ENCODE results near the gene ZNF473.

The ZNF473 gene

DNA sequence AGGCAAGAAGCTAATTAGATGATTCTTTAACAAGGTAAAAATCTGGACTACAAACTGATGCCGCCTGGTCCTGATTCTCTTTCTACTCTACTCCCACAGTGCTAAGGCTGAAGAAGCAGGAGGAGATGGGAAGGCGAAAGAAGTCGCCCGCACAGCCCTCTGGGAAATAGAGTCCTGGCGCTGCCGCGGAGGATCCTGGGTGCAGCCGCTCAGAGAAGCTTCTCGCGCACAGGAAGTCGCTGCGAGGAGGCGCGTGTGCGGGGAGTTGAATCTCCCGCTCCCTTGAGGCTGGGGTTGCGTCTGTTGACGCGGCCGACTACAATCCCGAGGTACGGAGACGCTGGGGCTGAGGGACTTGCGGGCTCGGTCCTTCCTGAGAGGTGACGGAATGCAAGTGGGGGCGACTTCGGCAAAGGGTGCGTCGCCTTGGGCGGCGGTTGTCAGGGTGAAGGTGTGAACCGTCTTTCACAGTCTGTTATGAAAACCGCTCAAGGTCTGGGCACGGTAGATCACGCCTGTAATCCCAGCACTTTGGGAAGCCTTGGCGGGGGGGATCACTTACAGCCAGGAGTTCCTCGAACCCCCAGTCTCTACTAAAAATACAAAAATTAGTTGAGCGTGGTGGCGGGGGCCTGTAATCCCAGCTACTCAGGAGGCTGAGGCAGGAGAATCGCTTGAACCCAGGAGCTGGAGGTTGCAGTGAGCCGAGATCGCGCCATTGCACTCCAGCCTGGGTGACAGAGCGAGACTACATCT, at the start of gene ZNF473:
Gene ZNF473 (plus strand): TSS at position 212 of the 756 bp plus-strand sequence. CDS start 5,078 bp downstream, outside the sequence.
- DNase-seq: no peak

DNA sequence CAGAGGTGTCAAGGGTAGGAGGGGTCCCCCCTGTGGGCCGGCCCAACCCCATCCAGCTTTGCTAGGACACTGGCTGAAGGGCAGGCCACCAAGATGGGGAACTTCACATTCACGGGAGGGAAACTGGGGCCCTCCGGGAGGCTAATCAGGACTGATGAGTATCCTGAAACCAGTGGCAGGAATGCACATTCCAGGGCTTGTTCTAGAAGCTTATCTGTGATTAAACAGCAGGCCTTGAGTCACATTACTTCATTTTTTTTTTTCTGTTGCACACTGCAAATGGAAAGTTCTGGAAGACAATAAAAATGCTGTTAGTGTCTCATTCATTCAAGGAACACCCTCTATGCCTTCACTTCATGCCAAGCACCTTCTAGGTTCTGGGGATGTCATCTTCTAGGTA, 49.3 kb upstream of the ZNF473 start:
- no peak for DNase-seq

DNA sequence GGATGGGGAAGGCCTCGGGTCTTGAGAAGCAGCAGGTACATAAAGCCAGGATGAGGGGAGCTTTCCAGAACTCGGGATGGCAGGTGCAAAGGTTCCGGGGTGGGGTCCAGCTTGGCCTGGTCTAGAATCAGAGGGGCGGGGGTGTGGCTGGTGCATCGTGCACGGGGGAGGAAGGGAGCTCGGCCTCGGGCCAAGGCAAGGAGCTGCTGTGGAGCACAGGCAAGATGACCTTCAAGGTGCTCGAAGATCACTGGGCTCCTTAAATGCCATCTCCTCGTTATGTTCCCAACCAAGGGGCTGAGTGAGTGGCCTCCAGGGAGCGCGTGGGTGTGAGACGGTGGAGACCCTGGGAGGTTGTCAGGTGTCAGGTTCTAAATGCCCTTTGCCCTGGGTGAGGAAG, 48.7 kb upstream of the ZNF473 start:
- no peak for DNase-seq

DNA sequence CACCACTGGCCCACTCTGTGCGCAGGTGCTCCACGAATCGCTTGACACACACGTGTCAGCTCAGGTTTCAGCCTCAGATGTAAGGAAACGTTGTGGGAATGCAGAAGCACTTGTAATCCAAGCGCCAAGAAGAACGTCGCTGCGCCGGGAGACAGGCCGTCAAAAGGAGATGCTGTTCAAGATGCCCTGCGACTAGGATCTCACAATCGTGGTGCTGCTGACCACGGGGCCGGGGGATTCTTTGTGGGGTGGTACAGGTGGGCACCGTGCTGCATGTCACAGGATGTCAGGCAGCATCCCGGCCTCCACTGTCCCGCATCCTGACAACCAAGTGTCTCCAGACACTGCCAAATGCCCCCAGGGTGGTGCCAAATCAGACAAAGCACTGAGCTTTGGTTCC, 47.9 kb upstream of the ZNF473 start:
- no peak for DNase-seq

DNA sequence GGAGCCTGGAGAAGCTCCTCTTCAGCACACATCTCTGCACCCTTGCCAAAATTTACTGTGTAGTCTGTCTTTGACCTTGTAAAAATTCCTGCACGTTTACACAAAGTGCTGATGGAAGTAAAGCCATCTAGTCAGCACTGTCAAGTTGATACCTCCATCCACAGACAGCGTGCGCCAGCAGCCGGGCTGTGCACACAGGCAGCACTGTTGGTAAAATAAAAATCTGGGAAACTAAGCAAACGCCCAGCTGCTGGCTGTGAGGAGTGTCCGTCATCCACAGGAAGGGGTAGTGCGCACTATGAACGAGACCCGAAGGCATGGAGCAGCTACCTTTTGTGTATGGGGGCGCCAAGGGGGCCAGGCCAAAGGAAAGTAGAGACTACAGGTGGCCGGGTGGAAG, 47.5 kb upstream of the ZNF473 start:
- no peak for DNase-seq

DNA sequence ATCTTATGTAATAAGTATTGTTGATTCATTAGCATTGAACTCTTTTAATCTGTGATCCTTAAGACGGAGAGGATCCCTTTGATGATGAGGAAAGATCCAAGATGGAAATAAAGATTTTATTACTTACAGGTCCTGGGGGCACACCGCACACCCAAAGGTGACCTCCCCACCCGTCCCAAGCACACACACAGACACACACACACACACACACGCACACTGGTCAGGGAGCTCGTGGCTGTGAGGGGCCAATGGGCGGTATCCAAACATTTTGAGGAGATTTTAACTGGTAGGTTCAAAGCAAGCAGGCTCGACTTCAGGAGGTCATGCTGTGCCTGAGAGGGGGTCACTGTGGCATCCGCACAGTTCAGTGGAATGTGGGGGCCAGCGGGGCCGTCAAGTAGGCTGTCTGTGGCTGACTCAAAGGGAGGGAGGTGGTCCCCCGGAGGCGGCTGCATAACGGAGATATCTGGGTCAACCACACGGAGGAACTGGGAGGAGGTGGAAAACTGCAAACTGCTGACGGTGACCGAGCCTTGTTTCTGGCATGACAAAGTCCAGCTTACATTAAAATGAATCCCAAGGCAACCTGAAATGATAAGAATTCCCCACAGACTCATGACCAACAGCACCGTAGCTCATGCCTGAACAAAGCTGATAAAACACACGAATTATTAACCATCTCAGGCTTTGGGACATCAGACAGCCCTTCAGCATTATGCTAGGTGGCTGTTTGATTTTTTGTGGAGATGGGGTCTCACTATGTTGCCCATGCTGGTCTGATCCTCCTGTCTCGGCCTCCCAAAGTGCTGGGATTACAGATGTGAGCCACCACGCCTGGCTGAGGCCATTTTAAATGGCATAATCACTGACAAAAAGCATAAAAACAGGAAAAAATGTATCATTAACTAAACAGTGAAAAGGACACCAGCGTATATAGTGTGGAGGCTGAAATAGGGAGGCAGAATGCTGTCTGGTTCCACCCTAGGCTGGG, 43.9 kb upstream of the ZNF473 start:
- DNase-seq: no peak

DNA sequence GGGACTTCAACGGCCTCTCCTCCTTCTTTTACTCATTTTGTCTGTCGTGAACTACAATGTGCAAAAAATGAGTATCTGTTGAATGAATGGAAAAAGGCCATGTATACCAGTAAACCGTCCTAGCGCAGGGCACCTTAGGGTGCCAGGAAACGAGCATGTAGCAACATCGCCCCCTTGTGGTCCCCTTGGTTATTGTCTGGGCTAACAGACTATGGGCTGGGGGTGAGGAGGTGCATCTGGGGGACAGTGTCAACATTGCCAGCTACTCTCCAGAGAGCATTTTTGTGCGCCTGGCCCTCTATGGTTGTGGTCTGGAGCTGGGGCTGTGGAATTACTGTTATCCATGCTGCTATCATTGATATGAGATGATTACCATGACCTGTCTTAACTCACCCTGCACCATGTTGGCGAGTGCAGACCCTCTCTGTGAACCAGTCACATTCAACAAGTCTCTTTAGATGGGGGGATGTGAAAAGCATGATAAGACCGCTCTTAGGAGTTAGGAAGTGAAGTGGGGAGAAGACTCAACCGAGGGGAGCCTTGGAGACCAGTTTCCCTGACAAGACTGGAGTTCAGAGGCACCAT, 42.1 kb upstream of the ZNF473 start:
- peak; percentile 16 for DNase-seq

DNA sequence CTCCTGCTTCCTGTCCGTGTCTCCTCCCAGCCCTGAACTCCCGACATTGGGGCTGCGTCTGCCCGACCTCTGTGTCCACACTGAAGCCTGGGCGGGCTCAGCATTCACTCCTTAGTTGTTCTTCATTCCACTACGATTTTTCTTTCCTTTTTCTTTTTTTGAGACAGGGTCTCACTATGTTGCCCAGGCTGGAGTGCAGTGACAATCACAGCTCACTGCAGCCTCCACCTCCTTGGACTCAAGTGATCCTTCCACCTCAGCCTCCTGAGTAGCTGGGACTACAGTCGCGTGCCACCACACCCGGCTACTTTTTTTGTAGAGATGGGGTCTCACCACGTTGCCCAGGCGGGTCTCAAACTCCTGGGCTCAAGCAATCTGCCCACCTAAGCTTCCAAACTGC, 41.3 kb upstream of the ZNF473 start:
- DNase-seq: no peak

DNA sequence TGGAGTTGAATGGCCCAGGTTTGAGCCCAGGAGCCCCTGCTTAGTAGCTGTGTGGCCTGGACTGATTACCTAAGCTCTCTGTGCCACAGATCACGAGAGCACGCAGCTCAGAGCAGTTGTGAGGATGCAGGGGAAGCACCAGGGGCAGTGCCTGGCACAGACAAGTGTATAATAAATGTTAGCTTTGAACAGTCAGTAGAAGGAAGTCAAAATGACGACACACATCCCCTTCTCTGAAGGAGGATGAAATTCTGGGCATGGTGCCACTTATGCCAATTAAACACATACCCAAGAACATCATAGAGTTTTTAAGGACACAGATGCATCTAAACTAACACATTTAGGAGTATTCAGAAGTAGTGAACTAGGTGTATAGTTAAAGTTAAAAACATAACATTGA, 39.9 kb upstream of the ZNF473 start:
- no peak for DNase-seq

DNA sequence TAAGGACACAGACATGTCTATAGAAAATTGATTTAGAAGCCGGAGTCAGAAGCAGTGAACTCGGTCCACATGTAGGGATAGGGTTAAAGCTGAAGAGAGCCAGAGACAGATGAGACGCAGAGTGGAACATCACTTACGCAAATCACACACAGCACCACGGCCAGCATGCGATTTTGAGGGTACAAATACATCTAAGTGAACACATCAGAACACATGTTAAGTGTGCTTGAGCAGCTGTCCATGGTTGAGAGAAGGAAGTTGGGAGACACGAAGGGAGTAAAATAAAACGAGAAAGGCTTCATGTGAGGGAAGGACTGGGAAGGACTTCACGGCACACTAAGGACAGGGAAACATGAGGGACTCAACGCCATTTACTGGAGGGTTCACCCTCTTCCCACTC, 39.5 kb upstream of the ZNF473 start:
- no peak for DNase-seq

DNA sequence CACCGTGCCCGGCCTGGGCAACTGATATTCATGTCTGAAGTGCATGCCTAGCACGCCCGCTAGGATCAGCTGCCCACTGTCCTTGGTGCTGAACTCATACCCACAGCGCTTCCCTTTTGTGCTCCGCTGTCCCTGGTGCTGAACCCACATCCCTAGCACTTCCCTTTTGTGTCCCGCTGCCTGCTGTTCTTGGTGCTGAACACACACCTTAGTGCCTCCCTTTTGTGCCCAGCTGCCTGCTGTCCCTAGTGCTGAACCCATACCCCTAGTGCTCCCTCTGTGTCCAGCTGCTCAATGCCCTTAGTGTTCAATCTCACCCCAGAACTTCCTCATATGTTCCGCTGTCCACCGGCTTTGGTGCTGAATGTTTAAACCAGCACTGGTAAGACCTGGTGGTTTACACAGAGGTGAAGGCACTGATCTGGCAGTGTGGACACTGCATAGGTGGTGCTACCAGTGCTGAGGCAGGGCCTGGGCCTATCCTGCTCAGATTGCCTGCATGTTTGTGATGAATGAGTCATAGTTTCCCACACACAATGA, 38.6 kb upstream of the ZNF473 start:
- DNase-seq: no peak

DNA sequence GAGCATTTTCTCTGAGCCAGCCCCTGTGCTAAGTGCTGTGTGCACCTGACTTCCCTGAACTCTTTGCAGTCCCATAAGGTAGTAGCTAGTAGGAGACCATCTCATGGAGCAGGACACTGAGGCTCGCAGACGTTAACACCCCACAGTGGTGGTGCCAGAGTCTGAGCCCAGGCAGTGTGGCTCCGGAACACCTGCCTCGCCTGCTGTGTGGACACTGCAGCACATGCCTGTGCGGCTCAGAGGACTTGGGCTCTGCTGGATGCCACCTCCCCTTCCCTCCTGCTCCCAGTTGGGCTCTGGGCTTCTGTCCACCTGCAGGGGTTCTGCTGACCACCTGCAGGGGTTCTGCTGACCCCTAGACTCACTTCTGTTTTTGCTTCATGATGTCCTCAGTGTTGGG, 37.8 kb upstream of the ZNF473 start:
- DNase-seq: no peak

DNA sequence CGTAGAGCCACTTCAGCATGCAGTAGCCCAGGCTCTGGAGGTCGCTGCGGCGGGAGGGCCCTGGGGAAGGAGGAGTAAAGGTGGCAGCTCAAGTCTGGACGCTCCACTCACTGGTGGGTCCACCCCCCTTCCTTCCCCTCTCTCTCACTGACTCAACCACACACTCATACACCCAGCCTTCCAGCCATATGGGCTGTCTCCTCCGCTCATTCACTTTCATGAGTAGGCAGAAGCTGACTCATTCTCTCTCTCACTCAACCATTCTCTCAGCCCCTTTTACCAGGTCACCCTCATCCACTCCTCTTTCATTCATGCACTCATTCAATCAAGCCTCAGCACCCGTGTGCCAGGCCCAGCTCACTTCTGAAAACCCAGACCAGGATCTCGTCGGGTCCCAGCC, 37.4 kb upstream of the ZNF473 start:
- DNase-seq: no peak

DNA sequence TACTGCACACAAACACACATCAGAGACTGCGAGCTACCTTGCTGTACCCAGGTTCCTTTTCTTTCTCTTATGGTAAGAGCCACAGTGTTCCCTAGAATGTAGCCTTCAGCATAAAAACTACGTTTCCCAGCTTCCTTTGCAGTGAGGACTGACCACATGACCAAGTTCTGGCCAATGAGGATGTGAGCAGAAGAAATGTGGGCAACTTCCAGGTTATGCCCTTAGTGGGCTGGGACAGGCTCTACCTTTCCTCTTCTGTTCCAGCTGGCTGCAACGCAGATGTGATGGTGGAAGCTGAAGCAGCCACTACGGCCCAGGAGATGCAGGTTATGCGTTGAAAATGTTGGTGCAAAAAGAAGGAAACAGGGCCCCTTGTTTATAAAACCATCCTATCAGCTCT, 28.1 kb upstream of the ZNF473 start:
- DNase-seq: no peak

DNA sequence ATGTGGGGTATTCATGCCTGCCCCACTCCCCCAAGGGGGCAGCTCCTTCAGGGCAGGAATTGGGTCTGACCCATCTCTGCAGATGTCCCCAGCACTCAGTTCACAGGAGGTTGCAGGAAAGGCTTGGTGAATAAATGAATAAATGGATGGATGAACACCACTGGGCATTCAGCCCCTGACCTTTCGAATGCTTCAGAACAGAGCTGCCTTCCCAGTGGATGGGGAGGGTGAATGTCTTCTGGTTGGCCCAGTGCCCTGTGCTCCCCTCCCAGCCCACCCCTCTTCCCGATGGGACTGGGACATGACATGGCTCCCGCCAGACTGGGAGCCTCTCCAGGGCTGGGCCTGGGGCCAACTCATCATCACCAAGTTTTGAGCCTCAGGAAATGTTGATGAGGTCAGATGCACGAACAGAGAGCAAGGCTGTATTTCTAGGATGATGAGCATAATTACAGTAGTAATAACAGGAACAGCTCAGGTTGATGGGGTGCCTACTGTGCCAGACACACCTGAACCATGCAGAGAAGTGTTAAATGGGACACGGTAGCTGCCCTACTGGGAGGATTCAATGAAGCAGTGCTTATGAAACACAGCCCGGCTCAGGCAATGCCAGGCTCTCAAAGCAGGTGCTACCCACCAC, 26.3 kb upstream of the ZNF473 start:
- peak; percentile 3 for DNase-seq

DNA sequence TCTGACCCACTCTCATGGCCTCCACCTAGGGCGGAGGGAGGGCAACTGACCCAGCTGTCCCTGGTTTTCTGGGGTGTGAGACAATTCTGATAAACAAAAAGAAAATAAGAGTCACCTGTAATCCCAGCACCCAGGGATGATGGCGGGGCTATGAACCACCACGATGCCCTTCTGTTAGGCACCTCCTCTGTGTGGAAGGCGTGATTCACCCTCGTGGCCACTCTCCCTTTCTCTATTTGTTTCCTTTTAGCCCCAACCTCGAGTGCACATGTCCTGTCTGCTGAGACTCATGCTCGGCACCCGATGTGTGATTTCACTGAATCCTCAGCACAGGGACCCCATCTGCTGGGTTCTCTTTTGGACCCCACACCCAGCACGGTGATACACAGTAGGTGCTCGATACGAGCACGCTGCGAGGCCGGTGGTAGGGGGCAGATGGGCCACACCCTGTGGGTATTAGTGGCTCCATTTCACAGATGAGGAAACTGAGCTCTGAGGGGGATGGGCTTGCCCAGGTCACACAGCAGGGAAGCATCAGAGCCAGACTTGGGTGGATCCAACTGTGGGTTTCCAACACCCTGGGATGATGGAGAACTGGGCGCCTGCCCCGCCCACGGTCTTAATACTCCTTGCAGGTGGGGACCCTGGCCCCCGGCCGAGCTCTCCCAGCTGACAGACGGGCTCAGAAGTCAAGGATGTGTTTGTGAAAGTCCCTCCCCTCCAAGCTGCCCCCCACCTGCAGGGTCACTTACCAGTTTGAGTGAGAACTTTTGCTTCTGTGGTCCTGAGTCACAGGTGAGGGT, 25.6 kb upstream of the ZNF473 start:
- DNase-seq: no peak

DNA sequence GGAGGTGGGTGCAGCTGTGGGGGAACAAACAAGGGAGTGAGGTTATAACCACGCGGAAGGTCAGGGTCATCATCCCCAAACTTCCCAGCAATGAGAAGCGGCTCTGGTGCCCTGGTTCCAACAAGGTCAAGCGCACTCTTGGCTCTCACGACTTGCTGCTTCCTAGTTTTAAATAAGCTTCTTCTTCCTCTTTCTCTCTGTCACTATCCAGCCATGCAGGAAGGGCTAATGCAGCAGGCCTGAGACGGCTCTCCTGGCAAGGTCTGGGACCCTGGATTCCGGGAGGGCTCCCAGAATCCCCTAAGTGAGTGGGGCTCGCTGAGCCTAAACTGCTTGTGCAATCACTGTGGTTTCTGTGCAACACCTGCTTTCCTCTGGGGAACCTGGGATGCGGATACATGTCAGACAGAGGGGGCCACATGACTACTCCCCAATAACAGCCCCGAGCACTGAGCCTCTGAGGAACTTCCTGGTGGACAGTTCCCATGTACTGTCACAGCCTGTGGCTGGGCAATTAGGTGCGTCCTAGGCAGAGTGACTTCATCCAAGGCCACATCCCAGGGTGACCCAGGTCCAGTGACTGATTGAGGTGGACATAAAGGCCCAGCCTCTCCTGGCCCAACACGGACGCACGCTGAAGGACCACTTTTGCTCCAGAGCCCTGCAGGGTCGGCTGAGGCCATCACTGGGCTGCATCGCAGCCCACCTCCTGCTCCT, 24.8 kb upstream of the ZNF473 start:
- no peak for DNase-seq

DNA sequence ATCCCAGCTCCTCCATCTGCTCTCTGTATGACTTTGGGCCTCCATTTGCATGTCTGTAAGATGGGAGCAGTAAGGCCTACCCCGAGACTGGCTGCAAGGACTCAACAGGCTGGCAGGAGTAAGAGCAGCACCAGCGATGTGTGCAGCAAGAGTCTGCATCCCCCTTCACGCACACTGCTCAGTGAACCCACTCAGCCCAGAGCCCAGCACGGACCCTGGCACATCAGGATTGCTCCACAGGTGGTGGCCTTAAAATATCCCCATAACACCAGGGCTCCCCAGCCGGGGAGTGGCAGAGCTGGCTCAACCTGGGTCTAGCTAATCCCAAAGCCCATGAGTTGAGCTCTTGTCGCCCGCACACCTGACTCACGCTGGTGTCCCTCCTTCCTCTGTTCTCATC, 24.0 kb upstream of the ZNF473 start:
- no peak for DNase-seq

DNA sequence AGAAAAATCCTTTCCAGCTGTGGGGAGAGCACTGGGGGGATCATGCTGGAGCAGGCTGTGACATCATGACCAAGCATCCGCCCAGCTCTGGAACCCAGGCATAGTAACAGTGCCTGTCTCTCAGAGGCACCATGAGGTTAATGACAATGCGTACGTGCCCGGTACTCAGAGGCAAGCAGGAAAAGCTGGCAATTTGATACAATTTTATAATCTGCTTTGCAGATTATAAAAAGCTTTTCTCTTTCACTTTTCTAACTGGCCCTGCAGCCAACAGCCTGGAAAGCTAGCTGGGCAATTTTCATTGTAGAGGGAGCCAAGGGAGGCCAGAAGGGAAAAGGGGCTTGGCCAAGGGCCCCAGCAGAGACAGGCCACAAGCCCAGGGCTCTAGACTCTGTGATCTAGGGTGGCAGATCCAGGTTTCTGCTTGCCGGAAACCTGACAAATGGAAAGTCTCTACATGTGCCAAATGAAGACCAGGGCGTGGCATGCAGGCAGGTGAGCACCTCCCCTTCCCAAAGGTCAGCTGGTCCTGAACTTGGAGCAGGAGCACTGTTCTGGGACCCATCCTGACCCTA, 23.3 kb upstream of the ZNF473 start:
- no peak for DNase-seq

DNA sequence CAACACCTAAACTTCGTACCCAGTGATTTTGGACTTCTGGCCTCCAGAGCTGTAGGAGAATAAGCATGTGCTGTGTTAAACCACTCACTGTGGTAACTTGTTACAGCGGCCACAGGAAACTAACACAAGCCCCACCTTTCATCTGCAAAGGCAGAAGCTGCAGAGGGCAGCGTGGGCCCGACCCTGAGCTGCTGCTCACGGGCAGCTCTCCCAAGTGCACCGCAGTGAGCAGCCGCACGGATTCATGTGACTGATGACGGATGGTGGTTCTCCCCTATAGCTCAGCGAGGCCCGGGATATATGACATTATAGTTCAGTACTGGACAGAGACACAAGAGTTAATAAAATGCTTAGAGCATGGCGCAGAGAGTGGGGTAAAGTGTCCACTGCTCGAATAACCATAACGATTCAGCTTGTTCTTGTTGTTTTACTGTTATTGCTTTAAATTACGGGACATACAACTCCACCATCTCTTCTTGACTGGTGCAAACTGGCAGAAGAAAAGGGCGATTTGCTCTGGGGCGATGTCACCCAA, 22.5 kb upstream of the ZNF473 start:
- DNase-seq: no peak

All from NCI-H1092 treated with DMSO at 0.1 percent for 48 hours (cell line).